ENCODE measurements around the gene PARD6A. TPM values are rescaled to one million over a fixed set of nuclear protein-coding genes. Genes with fewer than 3 reads are reported as not detected.

PARD6A gene
- total and polyA plus RNA-seq, 2 of the 13 experiments (the other 11 are each of a cell fraction or from before 2014, with no cell fraction given), result 3.5 to 4.3 TPM

GRCh38 chr16:67667817-67668494 is 7.2 kb downstream of the PARD6A start (continued):
- TF ChIP-seq ZBTB10 (CRISPR knock-in tag; IDR thresholded peaks at IDR 0.05; ENCODE audit: borderline replicate concordance) (no peak), POLR2G (IDR thresholded peaks at IDR 0.05; ENCODE audit: low read depth, low read length) (no peak), HDAC2 (CRISPR knock-in tag; IDR thresholded peaks at IDR 0.05) (peak; percentile 90), DBP (CRISPR knock-in tag; IDR thresholded peaks at IDR 0.05; ENCODE audit: not compliant biosample characterization) (no peak), MYC (CRISPR knock-in tag; IDR thresholded peaks at IDR 0.05; ENCODE audit: borderline replicate concordance) (peak; percentile 84), ZNF543 (CRISPR knock-in tag; IDR thresholded peaks at IDR 0.05) (no peak; the same call in 1 of the 2 replicates), TRAFD1 (CRISPR knock-in tag; IDR thresholded peaks at IDR 0.05; ENCODE audit: borderline replicate concordance) (no peak; the same call in 1 of the 2 replicates), ZSCAN30 (CRISPR knock-in tag; IDR thresholded peaks at IDR 0.05) (no peak), HHEX (CRISPR knock-in tag; IDR thresholded peaks at IDR 0.05) (no peak), TAF15 (IDR thresholded peaks at IDR 0.05; ENCODE audit: low read depth, low read length, poor library complexity, severe bottlenecking) (no peak), PHF8 (CRISPR knock-in tag; IDR thresholded peaks at IDR 0.05) (peak; percentile 60), ARID4A (CRISPR knock-in tag; IDR thresholded peaks at IDR 0.05; ENCODE audit: borderline replicate concordance) (peak; percentile 87), ZNF7 (CRISPR knock-in tag; IDR thresholded peaks at IDR 0.05) (no peak), ZFP36L2 (CRISPR knock-in tag; IDR thresholded peaks at IDR 0.05) (no peak), SP1 (IDR thresholded peaks at IDR 0.05) (no peak), SP1 (CRISPR knock-in tag; IDR thresholded peaks at IDR 0.05) (peak; percentile 49; the same call in 1 of the 2 replicates), FOXJ3 (CRISPR knock-in tag; IDR thresholded peaks at IDR 0.05; ENCODE audit: borderline replicate concordance) (no peak), GTF2F1 (IDR thresholded peaks at IDR 0.05; ENCODE audit: low read length) (no peak), PAF1 (CRISPR knock-in tag; IDR thresholded peaks at IDR 0.05) (0 out of 2 replicates have a peak, but pooled peaks have one; percentile 20), IRX3 (CRISPR knock-in tag; IDR thresholded peaks at IDR 0.05; ENCODE audit: borderline replicate concordance, low read depth) (no peak), NR1H2 (CRISPR knock-in tag; IDR thresholded peaks at IDR 0.05; ENCODE audit: borderline replicate concordance, low read depth) (no peak)

Data from HepG2 (cell line).